Parathyroid adenoma (tissue), 2 donors: Measurements from ENCODE around the gene ZDHHC4.

Source experiments
- H2AFZ ChIP-seq: fragments of 300-600 bp; sonication (generic); one replicate; pipeline ENCODE4 v1.7.0; 2017; ENCODE audit warnings: antibody characterized with exemption, mild to moderate bottlenecking
- H3K27ac ChIP-seq: fragments of 300-600 bp; sonication (generic); one replicate; pipeline ENCODE4 v1.7.0; 2017
- H3K27me3 ChIP-seq: fragments of 300-600 bp; sonication (generic); one replicate; pipeline ENCODE4 v1.7.0; 2017; ENCODE audit warnings: low read length; ENCODE audit not compliant: control insufficient read depth, insufficient read depth
- H3K36me3 ChIP-seq: fragments of 300-600 bp; sonication (generic); one replicate; pipeline ENCODE4 v1.7.0; 2017; ENCODE audit warnings: low read length; ENCODE audit not compliant: control insufficient read depth, insufficient read depth
- H3K4me1 ChIP-seq: fragments of 300-600 bp; sonication (generic); one replicate; pipeline ENCODE4 v1.7.0; 2017; ENCODE audit warnings: control low read depth
- H3K4me2 ChIP-seq: fragments of 300-600 bp; sonication (generic); one replicate; pipeline ENCODE4 v1.7.0; 2017; ENCODE audit warnings: low read length
- H3K4me3 ChIP-seq: fragments of 300-600 bp; sonication (generic); one replicate; pipeline ENCODE4 v1.7.0; 2017; ENCODE audit warnings: low read depth, low read length
- H3K79me2 ChIP-seq: fragments of 300-600 bp; sonication (generic); one replicate; pipeline ENCODE4 v1.7.0; 2017; ENCODE audit warnings: control low read depth
- H3K9ac ChIP-seq: fragments of 300-600 bp; sonication (generic); one replicate; pipeline ENCODE4 v1.7.0; 2017; ENCODE audit warnings: mild to moderate bottlenecking
- H3K9me3 ChIP-seq: fragments of 300-600 bp; sonication (generic); one replicate; pipeline ENCODE4 v1.7.0; 2017; ENCODE audit warnings: low read length; ENCODE audit not compliant: control insufficient read depth
- TF ChIP-seq, protein P1 (sequence below): fragments of 300-600 bp; sonication (generic); IDR thresholded peaks from one replicate; pipeline ENCODE4 v1.7.0; 2017; ENCODE audit warnings: antibody characterized with exemption, mild to moderate bottlenecking
- donor health status: primary hyperparathyroidism.

The ZDHHC4 gene

DNA sequence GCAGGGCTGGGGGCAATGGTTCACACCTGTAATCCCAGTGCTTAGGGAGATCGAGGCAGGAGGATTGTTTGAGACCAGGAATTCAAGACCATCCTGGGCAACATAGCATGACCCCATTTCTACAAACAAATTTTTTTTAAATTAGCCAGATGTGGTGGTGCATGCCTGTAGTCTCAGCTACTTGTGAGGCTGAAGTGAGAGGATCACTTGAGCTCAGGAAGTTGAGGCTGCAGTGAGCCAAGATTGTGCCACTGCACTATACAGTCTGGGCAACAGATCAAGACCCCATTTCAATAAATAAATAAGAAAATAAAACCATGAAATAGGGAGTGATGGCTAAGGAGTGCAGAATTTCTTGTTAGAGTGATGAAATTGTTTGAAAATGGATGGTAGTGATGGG, 34.9 kb upstream of the ZDHHC4 start:
- H3K9ac ChIP-seq, result no peak overlapping the region
- H2AFZ ChIP-seq, result no peak overlapping the region
- H3K27ac ChIP-seq, result no peak overlapping the region
- H3K79me2 ChIP-seq, result no peaks in the 10 kb centered on the region
- no peaks in the 10 kb centered on the region for H3K9me3 ChIP-seq
- TF ChIP-seq, protein P1, sequence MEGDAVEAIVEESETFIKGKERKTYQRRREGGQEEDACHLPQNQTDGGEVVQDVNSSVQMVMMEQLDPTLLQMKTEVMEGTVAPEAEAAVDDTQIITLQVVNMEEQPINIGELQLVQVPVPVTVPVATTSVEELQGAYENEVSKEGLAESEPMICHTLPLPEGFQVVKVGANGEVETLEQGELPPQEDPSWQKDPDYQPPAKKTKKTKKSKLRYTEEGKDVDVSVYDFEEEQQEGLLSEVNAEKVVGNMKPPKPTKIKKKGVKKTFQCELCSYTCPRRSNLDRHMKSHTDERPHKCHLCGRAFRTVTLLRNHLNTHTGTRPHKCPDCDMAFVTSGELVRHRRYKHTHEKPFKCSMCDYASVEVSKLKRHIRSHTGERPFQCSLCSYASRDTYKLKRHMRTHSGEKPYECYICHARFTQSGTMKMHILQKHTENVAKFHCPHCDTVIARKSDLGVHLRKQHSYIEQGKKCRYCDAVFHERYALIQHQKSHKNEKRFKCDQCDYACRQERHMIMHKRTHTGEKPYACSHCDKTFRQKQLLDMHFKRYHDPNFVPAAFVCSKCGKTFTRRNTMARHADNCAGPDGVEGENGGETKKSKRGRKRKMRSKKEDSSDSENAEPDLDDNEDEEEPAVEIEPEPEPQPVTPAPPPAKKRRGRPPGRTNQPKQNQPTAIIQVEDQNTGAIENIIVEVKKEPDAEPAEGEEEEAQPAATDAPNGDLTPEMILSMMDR, result no peak
- H3K4me1 ChIP-seq, result no peaks in the 10 kb centered on the region
- H3K27me3 ChIP-seq, result no peaks in the 10 kb centered on the region
- no peak overlapping the region for H3K4me2 ChIP-seq
- H3K36me3 ChIP-seq, result no peaks in the 10 kb centered on the region
- H3K4me3 ChIP-seq, result no peak overlapping the region

DNA sequence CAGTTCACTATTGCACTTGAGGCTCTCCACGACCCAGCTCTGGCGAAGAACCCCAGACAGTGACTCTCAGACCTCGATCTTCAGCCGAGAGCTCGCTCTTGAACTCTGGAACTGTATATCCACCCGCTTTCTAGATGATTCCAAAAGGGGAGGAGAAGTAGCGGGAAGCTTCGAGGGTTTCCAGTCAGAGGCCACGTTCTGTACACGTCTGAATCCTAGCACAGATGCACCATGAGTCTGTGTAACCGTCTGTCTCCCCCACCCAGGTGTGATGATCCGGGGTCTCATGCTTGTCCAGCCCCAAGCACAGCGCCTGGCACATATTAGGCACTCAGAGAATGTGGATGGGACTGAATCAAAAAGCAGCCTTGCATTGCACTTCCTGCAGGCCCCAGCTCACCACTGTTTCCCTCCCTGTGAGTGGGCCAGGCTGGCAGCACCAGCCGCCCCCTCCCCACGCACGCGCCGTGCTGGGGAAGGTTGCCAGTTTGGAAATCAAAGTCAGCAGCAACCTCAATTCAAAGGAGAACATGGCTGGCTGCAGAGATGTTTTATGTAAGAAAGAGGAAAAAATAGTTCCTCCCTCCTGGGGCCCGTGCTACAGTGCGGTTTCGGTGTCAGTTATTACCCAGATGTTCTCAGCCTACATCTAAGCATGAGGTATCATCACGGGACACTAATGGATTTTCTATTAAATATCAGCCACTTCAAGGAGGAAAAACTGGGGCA, 31.7 kb upstream of the ZDHHC4 start:
- H3K9me3 ChIP-seq, result no peaks in the 10 kb centered on the region
- TF ChIP-seq, protein P1, result no peak
- H3K4me3 ChIP-seq, result no peak overlapping the region
- H3K4me1 ChIP-seq, result no peaks in the 10 kb centered on the region
- no peak overlapping the region for H3K27ac ChIP-seq
- no peaks in the 10 kb centered on the region for H3K36me3 ChIP-seq
- H3K9ac ChIP-seq, result no peak overlapping the region
- no peaks in the 10 kb centered on the region for H3K27me3 ChIP-seq
- H2AFZ ChIP-seq, result no peak overlapping the region
- H3K79me2 ChIP-seq, result no peaks in the 10 kb centered on the region
- H3K4me2 ChIP-seq, result no peak overlapping the region

DNA sequence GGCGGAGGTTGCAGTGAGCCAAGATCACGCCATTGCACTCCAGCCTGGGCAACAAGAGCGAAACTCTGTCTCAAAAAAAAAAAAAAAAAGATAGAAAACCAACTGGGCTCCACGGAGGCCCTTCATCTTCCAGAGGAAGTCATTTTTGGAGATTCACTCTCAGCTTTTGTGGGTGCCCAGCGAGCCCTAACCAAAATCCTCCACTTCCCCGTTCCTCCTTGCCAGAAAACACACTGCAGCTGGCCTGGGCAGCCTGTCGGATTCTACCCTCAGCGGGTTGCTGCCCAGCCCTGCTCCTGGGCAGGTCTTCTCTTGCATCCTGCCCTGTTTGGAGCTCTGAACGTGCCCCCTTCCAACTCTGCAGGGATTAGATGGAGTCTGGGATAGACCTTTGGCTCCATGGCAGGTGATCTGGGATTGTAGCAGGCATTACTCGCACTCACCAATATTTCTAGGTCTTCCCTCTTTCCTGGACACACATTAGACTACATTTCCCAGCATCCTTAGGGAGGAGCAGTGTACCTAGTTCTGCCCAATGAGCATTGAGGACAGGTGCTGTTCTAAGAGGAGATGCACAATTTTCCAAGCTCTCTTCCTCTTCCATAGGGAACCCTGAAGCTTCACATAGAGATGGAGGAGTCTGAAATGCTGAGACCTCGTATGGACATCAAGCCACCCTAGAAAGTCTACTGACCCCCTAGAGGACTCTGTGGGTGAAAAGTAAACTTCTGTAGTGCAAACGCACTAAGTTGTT, 30.6 kb upstream of the ZDHHC4 start:
- TF ChIP-seq, protein P1, result no peak
- Histone ChIP-seq H3K4me1 (no peaks in the 10 kb centered on the region), H3K27me3 (no peaks in the 10 kb centered on the region), H3K9ac (no peak overlapping the region), H3K79me2 (no peaks in the 10 kb centered on the region), H3K27ac (no peak overlapping the region), H3K9me3 (no peaks in the 10 kb centered on the region), H3K4me3 (no peak overlapping the region), H3K36me3 (no peaks in the 10 kb centered on the region), H3K4me2 (no peak overlapping the region), H2AFZ (no peak overlapping the region)

DNA sequence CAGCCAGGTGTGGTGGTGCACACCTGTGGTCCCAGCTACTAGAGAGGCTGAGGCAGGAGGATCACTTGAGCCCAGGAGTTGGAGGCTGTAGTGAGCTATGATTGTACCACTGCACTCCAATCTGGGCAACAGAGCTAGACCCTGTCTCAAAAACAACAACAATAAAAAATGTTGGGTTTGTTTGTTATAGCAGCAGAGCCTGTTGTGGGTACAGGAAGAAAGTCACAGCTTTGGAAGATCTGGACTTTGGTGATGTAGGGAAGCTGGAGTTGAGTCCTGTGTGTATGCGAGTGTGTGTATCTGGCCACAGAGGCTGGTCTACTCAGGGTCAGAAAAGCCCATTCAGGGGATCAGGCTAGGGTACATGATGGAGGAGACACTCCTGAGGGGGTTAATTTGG, 29.9 kb upstream of the ZDHHC4 start:
- Histone ChIP-seq H3K27me3 (no peaks in the 10 kb centered on the region), H3K9me3 (no peaks in the 10 kb centered on the region), H2AFZ (no peak overlapping the region), H3K79me2 (no peaks in the 10 kb centered on the region), H3K4me3 (no peak overlapping the region), H3K27ac (no peak overlapping the region), H3K4me2 (no peak overlapping the region), H3K36me3 (no peaks in the 10 kb centered on the region), H3K4me1 (no peaks in the 10 kb centered on the region), H3K9ac (no peak overlapping the region)
- TF ChIP-seq, protein P1, result no peak
